Activated CD8-positive, alpha-beta memory T cell treated with anti-CD3 and anti-CD28 coated beads, Interleukin-2, amount 50 U/mL, for 24 hours (primary cell): ENCODE results near the gene PPP1R13B.
A peak's percentile ranks its signal among the peaks of the same experiment; 100 is the strongest.

Experiments
- DNase-seq: peaks from one replicate; pipeline ENCODE4 v3.0.0-alpha.2; 2020; ENCODE audit errors: extremely low read depth

The PPP1R13B gene

DNA sequence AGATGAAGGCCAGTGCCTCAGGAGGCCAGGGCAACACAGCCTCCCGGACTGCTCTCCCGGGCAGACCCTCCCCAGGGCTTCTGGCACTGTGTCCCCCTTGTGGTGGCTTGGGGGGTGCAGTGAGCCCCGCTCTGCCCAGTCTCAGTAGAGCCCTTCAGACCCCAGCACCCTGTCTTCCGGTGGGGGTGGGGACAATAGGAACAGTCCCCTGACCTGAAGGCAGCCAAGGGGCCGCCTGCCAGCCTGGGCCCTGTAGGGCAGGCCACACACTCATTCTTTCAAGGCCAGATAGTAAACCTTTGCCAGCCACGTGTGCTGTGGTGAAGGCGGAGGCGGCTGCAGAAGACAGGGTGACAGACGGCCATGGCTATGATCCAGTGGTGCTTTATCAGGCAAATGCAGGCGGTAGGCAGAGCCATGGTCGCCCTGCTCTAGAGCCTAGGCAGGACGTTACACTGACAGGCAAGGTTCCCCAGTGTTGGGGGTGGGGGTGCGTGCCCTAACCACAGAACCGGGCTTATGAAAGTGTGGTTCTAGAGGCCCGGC is 116.8 kb downstream of the PPP1R13B start:
- no peak for DNase-seq

DNA sequence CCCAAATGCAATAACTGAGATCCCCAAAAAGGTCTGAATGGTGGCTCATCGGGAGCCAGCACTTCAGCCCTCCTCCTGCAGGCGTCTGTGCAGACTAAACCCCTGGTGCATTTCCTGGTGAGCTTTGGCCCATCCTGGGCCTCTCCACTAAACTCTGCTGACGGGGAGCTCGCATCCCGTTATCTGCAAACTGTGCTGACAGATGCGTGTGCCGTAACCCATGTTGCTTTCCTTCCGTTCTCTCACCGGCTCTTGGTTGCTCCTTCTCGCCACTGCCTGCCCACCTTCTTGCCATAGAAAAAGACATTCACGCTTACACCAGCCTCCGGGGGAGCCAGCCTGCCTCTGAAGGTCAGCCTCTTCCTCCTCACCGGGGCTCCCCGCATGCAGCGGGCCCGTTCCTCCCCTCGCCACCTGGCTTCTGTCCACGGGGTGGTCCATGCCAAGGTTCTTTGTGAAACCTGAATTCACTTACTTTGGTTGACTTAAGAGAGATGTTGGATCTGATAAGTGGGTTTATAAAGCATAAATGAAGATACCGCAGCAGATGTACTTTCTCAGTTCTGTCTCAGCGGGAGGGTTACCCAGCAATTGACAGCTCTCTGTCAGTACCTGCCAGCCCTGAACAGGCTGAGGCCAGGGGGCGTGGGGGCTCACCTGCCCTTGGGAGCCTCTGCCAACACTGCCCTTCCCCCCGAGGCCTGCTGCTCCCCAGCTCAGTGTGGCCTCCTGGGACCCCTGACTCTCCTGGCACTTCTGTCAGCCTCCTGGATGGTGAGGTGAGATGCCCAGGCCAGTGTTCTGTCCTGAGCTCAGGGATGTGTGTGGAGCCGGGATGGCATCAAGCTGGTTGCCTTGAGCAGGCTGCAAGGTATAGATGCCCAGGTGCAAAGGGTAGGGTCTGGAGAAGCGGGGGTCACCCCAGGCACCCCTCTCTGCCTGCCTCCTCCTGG is 117.6 kb downstream of the PPP1R13B start:
- DNase-seq, result no peak

DNA sequence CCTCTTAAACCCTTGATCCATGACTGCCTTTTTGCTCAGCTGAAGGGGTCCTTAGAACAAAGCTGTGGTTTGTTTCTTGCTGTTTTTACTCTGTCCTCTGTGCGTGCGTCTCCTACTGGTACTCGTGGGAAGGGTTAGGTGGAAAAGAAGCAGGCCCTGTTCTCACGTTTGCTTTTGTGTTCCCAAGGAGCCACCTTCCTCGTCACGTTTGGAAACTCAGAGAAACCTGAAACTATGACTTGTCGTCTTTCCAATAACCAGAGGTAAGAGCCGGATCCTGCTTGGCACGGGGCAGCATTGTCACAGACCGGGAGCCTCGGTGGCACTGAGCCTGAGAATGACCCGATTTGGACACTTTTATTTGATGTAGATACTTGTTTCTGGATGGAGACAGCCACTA is 118.7 kb downstream of the PPP1R13B start:
- no peak for DNase-seq

DNA sequence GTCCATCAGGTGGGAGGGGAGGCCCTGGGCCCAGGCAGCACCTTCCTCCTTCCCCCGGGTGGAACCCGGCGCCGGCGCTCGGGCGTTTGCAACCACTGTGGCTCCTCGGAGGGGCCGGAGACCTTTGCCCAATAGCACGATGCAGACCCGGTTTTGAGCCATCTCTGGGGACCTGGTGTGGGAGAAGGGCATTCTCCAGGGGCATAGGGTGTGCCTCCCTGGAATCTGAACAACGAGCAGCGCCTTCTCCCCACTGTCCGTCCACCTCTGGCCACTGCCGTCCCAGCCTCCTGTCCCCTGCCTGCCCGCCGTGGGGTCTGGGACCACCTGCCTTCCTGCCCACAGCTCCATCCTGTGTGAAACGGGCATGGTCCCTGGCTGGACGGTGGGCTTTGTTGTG is 119.2 kb downstream of the PPP1R13B start:
- DNase-seq, result no peak

DNA sequence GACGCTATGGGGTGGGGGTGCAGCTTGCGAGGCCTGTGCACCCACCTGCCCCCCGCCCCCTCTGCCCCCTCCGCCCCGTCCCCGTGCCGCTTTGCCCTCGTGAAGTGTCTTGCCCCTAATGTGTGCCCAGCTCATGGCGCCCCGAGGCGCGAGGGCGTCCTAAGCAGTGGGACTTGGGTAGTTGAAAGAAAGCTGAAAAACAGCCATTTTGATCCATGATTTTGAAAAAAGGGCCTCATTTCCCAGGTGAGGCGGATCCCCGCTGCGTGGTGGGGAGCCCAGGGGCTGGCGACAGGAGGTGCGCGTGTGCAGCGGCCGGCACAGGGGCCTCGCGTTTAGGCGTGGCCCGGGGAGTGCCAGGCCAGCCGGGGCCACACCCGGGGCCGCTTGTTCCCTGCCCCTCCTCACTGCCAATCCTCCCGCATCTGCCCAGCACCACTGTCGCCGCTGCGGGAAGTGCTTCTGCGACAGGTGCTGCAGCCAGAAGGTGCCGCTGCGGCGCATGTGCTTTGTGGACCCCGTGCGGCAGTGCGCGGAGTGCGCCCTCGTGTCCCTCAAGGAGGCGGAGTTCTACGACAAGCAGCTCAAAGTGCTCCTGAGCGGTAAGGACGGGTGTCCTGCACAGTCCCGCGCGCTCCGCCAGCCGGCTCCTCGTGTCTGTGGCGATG is 119.9 kb downstream of the PPP1R13B start:
- no peak for DNase-seq

DNA sequence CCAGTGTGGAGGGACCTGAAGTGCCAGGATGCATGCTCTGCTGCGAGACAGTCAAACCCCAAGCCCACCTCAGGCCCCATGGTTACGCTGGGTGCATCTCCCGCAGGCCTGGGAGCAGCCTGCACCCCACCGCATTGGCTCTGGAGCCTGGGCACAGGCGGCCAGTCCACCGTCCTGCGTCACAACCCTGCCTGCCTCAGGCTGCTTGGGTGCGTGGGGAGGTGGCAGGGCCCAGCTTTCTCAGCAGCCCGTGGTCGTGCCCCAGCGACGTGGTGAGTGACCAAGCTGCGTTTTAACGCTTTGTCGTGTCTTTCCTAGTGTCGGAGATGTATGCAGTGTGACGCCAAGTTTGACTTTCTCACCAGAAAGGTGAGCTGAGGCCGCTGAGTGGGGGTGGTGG is 120.9 kb downstream of the PPP1R13B start:
- no peak for DNase-seq

DNA sequence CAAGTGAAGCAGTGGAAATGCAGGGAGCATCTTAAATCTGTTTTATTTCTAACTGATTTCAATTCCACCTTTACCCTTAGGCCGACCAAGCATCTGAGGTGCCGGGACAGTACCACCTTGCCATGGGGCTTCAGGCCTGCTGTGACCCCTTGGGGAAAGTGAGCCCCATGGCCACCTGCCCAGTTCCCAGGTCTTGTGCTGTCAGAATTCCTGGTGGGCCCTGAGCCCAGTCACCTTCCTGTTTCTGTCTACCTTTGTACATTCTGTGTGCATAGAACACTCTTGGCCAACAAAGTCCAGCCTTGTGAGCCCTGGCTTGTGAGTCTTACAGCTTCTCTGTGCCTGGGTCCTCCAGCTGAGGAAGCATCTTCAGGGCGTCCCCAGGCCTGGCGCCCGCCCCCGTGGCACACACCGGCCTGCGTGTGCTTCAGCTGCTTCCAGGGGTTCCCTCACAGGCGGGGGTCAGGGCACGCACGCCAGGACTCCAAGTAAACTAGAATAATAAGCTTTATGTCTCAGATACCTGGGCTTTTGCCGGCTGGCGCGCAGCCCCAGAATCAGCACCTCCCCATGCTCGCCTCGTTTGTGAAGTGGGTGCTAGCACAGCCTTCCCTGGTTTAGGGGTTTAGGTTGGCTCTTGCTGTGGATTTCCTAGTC is 121.5 kb downstream of the PPP1R13B start:
- DNase-seq, result no peak

DNA sequence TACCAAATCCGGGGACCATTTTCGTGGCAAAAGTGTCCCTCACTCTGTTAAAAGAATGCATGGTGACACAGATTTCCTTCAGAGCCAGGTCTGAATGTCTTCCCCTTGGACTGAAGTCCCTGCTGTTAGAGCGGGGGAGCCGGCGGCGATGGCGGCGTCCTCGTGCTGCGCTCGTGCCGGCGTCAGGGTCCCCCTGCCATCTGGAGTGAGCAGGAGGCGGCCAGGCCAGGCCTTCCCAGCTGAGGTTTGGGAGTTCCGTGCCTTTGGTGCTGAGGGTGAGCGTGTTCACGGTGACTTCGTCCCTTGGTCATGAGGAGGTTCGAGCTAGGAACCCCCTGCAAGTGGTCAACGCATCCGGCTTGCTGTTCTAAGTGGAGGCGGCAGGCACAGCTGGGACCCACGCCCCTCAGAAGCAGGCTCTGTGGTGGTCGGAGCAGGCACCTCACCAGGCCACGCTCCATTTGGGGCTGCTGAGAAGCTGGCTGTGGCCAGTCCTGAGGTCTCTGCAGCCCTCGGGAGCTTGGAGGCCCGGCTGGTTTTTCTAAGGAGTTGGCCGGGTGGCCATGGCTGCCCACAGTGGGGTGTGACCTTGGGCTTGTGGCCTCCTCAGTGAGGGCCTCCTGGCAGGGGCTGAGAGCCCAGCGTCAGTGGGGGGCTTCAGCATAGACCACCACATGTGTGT is 122.2 kb downstream of the PPP1R13B start:
- no peak for DNase-seq

DNA sequence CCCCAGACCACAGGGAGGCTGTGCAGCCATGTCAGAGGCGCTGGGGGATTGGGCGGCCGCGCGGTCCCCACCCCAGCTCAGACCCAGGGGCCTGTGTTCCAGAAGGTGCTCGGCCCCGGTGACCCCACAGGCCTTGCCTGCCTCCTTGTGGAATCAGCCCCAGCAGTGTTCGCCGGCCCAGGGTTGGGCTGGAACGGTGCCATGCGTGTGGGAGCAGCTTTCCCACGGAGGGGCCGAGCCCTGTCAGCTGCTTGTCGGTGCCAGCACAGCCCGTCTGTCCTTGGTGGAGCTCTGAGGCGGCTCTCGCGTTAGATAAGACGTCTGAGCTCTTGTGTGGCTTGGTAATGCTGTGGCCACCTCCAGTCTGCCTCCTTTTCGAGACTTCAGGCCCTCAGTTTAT is 123.3 kb downstream of the PPP1R13B start:
- DNase-seq, result no peak

DNA sequence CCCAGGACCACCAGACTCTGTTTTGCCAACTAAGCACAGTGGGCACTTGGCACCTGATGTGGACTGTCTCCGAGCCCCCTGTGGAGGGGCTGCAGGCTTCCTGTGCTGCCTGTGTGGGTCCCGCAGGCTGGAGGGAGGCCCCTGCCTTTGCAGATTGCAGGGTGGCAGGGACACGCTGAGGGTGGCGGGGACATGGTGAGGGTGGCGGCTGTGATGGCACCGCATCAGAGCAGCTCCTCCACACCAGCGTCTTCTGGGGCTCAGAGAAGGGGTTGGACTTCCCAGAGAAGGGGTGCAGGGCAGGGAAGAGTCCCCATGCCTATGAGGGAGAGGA is 123.7 kb downstream of the PPP1R13B start:
- no peak for DNase-seq

DNA sequence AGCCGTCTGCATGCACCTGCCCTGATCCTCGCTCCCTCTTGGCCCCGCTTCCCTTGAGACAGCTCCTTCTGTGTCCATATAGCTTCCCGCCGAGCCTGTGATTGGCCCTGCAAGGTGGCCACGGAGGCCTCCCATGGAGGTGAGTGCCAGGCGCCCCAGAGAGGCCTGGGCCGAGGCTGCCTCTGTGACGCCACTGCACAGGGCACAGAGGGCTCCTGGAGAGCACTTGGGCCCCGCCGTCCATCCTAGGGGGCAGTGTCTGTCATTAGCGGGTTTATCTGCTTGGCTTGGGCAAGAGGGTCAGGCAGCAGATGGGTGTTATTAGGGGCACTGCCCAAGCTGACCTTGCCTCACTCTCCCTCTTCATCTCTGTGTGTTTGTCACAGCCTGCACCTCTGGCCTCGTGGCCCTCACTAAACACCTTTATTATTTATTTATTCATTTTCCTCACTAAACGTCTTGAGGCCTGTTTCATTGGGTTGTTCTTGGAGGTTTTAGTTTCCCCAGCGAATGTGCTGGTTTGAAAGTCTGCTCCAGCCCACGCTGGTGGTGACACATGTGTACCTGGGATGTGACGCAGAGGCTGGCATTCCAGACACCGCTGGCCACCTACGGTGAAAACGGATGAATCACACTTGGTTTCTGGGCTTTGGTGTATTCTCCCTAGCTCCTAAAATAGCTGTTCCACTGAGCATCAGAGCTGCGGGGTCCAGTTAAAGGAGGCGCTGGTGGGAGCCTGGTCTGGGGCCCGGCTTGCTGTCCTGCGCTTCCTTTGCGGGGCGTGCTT is 125.8 kb downstream of the PPP1R13B start:
- no peak for DNase-seq

DNA sequence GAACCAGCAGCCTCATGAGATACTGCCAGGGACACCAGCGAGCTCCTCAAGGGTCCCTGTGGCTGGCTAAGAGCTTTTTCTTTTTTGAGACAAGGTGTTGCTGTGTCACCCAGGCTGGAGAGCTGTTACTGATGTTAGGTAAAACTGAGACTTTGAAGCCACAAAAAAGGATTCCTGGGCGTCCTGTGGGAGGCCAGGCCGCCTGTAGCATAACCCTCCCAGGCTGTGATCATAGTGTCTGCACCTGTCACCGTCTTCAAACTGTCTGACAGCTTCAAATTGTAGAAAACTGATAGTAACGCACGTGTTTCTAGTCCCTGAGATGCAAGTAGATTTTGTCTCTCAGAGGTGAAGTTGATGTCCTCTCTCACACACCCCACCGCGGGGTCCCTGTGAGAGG is 127.6 kb downstream of the PPP1R13B start:
- DNase-seq, result no peak

DNA sequence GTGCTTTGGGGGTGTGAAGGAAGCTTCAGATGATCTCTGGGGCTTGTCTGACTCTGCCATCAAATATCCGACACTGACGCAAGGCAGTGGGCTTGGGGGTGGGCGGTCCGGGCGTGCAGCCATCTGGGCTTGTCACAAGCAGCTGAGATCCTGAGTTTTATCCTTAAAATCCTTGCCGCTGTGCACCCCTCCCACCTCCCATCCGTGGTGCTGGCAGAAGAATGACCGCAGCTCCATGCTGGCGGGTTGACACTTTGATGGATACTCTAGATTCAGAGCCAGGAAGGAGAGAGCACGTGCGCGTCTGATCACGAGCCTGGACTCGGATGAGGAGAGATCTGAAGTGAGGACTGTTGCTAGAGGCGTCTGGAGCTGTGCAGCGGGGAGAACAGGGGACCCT is 128.8 kb downstream of the PPP1R13B start:
- no peak for DNase-seq

DNA sequence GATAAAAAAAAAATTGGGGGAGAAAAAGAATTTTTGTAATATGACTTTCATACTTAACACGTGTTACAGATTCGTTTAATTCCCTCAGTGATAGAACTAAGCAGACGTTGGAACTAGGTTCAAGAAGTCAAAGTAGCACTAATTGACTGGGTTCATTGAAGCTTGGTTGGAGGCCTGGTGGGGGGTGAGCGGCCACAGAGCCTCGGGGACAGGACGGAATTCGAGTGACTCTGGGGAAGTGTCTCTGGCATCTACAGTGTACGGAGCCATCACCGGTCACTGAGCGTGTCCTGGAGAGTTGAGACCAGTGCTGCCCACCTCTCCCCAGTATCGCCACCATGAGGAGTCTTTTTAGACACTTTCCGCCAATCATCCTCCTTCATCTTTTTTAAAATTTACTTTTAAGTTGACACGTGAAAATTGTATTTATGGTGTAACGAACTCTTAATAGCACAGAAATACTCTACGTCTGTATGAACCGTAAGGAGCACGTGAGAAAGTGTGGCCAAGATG is 130.4 kb downstream of the PPP1R13B start:
- no peak for DNase-seq

DNA sequence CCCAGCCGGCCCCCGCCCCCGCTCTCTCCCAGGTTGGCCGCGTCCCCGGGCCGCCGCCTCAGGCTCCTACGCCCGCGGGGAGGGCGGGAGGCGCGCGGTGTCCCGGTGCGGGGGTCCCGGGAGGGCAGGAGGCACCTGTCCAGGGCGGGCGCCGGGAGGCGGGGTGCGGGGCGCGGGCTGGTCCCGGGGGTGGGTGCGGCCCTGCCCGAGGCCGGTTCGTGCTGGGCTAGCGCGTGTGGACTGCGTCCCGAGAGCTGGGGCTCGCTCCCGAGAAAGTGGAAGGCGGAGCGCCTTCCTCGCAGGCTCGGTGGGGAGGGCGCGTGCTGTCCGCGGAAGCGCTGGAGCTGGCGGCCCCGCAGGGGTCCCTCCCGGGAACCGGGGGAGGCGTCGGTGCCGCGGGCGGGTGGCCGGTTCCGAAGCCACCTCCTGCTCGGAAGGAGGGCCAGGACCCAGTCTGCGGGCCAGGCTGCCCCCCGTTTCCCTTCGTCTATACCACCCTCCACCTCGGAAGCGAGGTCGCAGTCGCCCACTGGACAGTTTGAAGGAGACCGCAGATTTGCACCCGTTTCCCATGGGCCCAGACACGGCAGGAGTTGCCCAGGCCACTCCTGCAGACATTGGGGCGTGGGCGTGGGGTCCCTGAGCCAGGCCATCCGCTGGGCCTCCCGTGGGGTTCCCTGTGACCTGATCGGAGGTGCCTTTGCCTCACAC is 131.1 kb downstream of the PPP1R13B start:
- DNase-seq, result no peak

DNA sequence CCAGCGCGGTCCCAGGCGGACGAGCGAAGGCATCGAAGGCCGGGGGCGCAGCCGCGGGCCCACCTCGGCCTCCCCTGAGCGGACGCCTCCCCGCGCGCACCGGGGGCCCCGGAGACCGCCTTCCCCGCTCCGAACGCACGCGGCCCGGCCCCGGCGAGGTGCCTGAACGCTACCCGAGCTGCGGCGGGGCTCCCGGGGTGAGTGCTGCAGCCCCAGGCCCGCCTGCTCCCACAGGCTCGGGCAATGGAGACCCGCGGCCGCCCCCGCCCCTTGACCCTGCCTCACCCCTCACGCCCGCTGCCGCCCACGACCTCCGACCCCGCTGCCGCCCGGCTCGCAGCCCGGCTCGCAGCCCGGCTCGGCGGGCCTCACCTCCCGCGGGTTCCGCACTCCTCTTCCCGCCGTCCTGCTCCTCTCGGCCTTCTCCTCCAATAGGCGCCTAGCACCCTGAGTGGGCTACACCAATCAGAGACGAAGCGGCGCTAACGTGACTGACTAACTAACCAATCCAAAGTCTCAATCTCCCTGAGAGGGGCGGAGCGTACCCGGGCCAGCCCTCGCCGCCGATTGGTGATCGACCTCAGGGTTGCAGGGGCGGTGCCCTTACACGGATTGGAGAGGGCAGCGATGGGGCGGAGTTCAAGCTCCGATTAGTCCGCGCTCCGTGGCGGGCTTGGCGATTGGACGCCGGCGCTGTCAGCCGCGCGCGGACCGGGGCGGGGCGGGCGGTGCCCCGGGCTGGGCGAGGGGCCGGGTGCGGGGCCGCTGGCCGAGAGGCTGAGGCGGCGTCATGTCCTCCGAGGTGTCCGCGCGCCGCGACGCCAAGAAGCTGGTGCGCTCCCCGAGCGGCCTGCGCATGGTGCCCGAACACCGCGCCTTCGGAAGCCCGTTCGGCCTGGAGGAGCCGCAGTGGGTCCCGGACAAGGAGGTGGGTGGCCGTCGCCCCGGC is 132.0 kb downstream of the PPP1R13B start, which contains the start of the genes XRCC3 and ZFYVE21:
Gene XRCC3 (minus strand): TSS at position 400 of the 949 bp plus-strand sequence. CDS start 4,364 bp downstream, outside the sequence.
Gene ZFYVE21 (plus strand): TSS at position 759 of the 949 bp plus-strand sequence. CDS start 32 bp downstream, at position 791.
- peak; percentile 98 for DNase-seq

DNA sequence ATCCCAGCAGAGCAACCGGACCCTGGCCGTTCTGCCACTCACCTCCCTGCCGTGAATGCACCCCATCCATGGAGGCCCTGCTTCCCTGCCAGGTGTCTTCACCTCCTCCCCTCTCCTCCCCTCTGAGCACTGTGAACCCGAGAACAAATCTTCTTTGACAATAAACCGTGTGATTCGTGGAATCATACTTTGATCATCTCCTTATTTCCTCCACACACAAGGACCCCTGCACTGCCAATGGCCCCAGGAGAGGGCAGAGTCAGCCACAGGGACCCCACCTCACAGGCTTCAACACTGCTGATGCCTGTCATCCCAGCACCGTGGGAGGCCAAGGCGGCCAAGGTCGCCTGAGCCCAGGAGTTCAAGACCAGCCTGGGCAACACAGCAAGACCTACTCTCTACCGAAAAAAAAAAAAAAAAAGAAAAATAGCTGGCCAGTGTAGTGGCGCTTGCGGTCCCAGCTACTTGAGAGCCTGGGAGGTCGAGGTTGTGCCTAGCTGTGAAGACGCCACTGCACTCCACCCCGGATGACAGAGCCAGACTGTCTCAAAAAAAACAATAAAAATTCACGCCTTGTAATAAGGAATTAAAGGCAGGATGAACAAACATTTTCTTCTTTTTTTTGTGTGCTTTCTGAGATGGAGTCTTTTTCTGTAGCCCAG is 133.2 kb downstream of the PPP1R13B start:
- no peak for DNase-seq
